ENCODE data around the gene FHIT.

Gene FHIT

DNA sequence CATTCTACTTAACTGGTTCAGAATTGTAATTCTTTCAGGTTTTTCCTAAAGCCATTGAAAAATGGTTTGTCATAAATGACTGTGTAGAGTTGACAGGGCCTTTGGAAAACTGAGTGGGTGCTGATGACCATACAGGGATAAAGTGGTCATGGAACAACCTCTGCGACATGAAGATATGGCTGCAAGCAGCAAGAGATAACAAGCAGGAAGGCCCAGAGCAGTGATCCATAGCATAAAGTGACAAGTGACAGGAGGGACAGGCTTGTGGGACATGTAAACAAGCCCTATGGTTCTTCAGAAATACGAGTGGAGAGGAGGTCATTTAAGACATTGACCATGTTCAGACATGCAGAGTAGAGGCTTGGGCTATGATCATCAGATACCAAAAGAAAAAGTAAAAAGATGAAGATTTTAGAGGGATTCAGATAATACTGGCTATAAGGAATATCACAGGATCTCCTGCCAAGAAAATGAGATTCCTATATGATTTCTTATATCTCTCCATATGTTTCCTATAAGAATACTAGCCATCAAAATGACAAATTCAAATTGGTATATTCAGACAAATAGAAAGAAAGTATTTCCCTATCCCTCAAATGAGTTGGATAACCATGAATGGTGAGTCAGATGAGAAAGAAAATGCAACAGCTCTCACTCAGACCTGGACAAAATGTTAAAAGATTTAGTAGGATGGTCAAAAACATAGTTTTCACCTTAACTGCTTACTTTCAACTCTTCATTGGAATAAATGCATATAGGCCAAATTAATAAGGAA is 1373.8 kb downstream of the FHIT start:
- no peak for DNase-seq (ENCODE audit: low read depth)

DNA sequence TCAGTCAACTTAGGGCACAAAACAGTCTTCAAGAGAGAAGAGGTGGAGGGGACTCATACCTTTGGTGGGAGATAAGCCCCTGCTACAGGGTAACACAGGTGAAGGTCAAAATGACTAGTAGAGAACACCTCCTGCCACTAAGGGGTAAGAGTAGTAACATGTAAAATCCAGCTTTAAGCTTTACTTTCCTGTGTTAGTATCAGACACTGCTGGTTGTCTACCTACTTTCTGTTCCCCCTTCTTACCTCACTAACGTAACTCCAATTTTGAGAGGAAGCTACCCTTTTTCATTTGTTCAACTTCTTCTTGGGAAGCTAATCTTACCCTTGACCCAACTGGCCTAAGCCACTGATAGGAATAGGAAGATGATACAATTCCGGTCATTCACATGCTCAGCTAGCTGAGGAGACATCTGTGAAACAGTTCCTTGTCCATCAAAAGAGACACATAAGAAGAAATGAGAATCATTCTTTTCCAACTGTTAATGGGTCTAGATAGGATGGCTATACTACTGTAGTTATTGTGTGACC is 1374.7 kb downstream of the FHIT start:
- no peak for DNase-seq (ENCODE audit: low read depth)

DNA sequence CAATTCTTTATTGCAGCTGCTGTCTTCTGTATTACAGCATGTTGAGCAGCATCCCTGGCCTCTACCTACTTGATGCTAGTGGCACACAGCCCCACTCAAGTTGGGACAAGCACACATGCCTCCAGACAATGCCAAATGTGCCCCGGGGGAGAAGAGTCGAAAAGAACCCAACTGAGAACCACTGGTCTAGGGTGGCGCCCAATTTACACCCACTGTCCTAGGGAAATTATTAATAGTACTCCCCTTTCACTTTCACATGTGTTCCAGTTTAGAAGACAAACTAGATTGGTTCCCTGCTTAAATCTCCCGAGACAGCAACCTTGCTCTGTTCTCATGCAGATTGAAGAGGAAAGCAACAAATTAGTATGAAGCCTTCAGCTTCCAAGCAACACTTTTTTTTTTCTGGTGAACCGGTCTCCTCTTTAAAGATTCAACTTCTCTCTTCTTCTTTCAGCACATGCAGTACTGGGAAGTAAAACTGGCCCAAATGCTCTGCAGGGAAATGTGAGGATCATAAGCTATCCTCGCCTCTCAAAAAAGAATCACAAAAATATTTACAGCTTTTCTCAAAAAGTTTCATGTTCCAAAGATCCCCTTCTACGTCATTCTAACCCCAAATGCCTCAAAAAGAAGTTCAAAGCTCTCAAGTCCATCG is 1377.5 kb downstream of the FHIT start:
- no peak for DNase-seq (ENCODE audit: low read depth)

DNA sequence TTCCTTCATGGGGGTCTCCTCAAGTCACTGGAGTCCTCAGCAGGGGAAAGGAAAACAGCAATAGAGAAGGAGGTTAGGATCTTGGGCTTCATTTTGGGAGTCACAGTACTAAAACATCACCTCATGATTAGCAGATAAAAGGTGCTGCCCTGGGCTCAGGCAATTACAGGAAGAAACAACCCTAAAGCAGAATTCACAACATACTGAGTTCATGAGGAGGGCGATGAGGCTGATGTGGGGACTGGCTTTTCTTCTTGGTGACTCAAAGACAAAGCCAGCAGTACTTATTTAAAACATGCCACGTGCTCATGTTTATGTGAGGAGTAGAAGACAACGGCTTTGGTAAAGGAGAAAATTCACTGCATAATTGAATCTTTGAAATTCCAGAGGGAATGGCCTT is 1379.1 kb downstream of the FHIT start:
- DNase-seq (ENCODE audit: low read depth): no peak

DNA sequence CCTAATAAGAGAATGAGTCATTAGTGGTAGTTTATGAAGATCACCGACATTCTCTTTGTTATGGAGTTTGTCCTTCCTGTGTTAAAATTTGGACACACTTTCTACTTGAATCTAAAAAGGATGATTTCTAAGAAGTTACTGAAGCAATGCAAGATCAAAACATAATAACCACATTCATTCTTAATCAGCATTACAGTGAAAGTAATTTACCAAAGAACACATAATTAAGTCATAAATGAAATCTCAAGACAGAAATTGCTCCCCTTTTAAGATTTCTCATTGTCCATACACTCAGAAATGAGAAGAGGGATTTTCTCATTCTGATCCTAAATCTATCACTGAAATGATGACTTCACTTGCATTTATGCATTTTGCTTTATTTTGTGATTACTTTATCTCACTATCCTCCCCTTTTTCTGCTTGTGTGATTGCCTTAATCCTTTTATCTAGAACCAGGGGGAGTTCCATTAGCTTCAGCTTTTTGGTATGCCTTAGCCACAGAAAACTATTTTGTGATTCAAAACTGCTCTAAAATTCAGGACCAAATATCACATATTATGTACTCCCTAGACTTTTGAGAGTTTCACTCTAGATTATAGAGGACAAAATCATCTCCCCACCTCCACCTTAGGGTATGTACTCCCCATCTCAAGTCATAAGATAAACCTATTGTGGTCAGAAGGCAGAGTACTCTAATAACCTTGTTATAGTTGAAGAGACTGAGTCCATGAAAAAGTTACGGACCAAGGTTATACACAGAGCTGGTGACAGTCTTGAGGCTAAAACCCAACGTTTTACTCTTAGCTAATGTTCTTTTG is 1383.9 kb downstream of the FHIT start:
- no peak for DNase-seq (ENCODE audit: low read depth)

DNA sequence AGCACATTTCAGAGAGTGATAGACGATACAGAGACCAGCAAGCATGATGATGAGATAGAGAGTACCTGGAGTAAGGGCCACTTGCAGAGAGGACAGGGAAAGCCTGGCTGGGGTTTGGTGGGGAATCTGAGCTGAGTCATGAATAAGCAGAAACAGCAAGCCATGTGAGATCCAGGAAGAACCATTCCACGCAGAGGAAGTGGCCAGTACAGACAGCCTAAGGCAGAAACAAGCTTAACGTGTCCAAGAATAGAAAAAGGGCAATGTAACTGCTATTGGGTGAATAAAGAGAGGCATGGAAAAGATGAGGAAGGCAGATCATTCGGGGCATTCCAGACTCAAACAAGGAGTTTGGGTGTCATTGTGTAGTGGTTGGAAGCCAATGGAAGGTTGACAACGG is 1385.2 kb downstream of the FHIT start:
- no peak for DNase-seq (ENCODE audit: low read depth)

DNA sequence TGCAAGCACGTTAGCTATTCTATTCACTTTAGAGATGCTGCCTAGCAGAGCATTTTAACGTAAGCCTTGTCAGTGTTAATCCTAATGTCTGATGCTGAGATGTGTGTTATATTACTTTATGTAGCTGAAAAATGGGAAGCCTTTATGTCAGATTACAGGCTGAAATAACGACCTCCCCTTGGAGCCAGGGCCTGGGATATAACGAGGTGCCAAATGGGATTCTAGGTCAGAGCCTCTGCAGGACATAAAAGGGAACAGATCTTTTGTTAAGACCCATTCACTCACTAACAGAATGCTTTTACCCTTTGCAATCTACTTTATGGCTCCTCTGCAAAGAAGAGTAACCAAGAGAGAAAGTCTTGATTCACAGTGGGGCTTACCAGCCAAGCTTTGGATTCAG is 1385.9 kb downstream of the FHIT start:
- DNase-seq (ENCODE audit: low read depth): no peak

DNA sequence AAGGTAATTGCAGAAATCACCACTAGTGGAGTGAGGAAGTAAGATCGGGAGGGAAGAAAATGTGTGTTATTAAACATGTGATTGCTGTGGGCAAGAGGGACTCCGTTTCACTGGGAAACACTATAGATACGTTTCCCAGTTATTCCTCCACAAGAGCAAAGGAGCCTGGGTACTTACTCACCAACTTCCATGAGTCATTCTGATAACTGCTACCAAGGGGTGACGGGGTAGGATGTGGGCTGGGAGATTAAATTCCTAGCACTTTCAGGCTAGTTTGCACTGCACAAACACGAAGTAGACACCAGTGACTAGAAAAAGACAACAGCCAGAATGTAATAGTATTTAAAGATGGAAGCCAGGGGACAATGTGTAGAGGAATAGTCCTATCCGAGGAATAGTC is 1388.6 kb downstream of the FHIT start:
- DNase-seq (ENCODE audit: low read depth): peak; percentile 81

DNA sequence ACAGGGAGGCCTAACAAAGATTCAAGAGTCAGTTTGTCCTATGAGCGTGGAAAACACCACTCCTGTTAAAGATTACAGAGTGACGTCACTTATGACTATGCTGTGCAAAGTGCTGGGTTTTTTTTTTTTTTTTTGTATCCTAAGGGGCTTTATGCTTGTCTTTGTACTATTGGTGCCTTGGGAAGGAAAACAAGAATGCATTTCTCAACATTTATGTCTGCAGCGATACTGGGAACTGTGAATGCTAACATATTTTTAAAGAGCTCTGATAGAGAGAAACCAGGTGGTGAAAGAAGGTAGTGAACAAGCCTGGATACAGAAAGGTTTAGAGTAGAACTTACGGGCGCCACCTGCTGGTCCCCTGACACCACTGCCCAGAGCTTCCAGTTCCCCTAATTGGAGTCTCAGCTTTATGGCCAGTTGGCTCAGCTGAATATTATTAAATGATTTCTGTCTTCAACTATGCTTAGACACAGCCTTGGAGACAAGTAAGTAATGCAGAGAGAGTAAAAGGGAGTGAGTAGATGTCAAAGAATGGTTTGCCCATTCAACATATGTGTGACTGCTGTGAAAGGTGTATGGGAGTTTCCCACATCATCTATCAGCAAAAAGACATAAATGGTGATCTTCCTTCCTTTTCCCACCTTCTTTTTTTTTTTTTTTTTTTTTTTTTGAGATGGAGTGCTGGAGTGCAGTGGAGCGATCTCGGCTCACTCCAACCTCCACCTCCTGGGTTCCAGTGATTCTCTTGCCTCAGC is 1393.5 kb downstream of the FHIT start:
- peak; percentile 80 for DNase-seq (ENCODE audit: low read depth)

DNA sequence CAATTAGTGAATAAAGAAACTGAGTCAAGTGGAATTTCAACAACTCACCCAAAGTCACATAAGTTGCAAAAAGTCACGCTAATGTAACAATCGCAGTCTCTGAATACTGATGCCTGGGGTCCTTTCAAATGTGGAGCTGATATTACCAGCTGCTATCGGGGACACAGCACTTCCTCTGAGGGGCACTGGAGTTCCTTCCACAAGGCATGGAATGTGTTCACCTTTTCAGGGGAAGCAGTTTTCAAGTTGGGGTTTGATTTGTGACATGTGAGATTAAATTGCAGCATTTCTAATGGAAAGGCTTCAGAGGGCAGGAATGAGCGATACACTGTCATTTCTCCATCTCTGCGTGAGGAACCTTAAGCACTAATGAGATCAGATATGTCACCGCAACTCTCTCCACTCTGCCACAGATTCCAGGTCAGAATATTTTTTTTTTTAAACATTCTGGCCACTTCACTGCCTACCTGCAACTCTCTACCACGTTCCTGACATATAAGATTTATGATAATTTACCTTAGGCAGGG is 1394.3 kb downstream of the FHIT start:
- DNase-seq (ENCODE audit: low read depth): no peak

DNA sequence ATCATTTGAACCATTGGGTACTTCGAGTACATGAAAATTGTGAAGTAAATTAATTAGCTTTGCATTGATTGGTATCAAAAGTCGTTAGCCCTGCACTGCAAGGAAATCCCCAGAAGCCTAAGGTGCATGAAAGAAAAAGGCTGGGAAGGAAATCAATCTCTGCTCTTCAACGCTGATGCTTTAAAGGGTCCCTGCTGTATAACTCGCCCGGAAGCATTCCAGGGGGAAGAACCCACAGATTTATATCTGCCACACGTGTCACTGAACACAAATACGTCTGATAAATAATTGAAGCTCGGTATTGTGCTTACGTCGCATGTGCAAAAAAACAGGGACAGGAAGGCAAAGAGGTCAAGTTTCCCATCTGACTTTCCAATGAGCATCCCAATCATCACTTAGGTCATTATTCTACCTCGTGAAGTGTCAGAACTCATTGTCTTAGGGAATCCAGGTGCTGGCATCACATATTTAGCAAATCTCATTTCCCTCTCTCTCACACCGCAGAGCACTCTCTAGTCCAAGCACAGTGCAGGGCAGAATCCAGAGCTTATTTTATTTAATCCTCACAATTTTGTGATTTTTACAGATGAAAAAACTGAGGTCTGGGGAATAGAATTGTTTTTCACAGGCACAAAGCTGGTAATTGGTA is 1397.1 kb downstream of the FHIT start:
- no peak for DNase-seq (ENCODE audit: low read depth)

DNA sequence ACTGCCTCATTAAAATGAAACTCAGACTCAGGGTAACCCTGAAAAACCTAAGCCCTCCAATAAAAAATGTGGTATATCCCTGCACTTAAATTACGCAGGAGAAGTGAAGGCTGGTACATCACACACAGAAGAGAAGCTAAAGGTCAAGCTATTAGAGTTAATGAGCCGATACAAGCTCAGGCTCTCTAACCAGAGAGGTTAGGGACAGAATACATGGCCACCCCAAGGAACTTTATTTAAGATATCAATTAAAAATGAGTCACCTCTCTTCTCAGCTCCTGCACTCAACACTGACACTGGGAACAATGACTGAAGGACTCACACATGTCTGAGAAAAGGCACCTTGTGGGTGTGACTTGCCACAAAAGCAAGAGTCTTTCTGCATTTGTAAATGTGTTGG is 1400.8 kb downstream of the FHIT start:
- DNase-seq (ENCODE audit: low read depth): no peak

DNA sequence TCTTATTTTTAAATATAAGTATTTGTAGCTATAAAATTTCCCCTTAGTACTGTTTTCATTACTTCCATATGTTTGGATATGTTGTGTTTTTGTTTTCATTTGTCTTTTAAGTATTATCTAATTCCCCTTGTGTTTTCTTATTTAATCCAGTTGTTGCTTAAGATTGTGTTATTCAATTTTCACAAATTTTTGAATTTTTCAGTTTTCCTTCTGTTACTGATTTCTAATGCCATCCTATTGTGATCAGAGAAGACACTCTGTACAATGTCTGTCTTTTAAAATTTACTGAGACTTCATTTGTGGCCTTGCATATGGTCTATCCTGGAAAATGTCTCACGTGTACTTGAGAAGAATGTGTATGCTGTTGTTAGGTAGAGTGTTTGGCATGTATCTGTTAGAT is 1405.9 kb downstream of the FHIT start:
- DNase-seq (ENCODE audit: low read depth): no peak

DNA sequence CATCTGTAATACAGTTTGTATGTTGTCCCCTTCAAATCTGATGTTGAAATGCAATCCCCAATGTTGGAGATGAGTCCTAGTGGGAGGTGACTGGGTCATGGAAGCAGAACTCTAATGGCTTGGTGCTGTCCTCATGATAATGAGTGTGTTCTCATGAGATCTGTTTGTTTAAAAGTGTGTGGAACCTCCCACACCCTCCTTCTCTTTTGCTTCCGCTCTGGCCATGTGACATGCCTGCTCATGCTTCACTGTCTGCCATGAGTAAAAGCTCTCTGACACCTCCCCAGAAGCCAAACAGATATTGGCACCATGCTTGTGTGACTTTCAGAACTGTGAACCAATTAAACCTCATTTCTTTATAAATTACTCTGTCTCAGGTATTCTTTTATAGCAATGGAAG is 1407.4 kb downstream of the FHIT start:
- DNase-seq (ENCODE audit: low read depth): no peak

DNA sequence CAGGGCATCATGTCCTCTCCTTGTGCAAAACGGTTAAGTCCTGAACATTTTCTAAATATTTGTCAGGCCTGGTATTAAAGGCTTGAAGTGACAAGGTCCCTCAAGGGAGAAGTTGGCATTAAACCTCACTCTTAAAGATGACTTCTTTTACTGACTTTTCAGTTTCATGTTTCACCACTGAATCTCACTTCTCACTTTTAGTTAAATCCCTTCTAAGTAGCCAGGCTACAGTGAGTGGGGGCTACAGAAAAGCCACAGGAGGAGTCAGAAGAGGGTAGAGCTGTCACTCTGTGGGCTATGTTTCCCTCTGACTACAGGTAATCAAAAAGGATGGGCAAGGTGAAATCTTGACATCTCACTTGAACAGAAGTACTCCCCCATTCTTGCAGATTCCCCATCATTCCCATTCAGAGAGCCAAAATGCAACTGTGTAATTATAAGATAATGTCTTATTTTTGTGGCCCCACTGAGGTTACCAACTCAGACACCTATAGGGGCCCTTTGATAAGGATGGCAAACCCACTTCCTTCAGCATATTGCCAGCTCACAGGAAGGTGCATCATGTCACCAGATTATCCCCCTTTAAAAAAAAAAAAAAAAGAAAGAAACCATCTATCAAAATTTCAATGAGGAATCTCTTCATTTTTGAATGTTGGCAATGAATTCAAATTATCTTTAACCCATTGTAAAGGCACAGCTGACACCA is 1411.3 kb downstream of the FHIT start:
- DNase-seq (ENCODE audit: low read depth): no peak

DNA sequence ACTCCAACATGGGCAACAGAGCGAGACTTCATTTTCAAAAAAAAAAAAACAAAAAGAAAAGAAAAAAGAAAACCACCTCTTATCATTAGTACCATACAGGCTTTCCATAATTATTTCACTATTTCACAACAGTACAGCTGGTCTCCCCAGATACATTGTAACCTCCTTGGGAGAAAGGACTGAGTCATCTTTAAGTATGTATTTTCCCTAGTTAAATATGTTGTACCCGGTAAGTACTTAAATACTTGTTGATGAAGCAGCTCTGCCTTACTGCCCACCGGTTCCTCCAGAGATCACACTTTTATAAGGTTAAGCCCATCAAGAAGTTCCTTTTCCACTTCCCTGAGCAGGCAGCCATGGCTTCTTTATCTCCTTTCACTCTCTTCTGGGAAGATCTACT is 1412.0 kb downstream of the FHIT start:
- no peak for DNase-seq (ENCODE audit: low read depth)

DNA sequence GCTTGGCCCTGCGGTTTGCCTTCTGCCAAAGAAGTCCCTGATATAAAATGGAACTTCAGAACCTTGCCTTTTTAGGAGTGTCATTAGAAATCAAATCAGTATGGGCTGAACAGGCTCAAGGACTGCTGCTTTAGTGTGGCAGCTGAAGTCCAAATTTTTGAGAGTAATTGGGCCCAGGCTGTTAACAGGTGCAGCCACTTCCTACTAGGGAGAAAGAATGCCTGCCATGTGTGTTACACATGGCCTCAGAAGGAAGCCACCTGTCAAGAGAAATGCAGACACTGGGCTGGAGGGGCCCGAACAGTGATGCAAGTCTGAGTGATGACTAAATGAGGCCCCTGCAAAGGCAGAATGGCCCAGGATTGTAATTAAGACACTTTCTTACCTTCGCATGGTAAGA is 1414.7 kb downstream of the FHIT start:
- DNase-seq (ENCODE audit: low read depth): no peak

DNA sequence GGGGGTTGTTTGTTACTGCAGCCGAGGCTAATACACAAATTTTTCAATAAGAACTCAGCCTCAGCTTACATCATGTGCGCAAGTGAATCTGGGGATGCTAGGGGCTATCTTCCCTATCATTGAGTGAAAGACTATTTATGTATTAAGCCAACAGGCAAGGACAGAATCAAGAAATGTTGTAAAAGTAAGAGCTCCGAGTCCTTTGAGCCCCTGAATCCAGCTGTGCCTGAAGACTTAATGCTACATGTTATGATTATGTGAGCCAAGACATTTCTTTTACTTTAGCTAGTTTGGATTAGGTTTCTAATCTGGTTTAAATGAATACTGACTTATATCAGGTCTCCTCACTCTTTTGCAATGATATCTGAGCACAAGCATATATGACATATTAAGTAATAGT is 1418.5 kb downstream of the FHIT start:
- no peak for DNase-seq (ENCODE audit: low read depth)

DNA sequence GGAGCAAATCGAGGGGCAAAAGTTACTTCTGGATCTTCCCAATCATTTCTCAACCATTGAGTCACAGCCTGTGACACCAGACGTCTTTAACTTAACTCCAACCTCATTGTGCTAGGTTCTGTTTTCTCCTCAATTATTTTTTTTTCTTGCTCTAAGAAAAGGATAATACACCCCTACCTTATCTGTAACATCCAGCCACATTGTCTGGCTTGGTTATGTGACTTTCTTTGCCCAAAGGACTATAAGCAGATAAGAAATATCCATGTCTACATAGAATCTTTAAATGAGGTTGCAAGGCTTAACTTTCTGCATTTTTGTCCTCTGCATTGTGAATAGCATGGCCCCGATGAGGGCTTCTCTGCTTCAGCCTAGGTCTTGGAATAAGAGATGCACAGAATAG is 1419.0 kb downstream of the FHIT start:
- no peak for DNase-seq (ENCODE audit: low read depth)

DNA sequence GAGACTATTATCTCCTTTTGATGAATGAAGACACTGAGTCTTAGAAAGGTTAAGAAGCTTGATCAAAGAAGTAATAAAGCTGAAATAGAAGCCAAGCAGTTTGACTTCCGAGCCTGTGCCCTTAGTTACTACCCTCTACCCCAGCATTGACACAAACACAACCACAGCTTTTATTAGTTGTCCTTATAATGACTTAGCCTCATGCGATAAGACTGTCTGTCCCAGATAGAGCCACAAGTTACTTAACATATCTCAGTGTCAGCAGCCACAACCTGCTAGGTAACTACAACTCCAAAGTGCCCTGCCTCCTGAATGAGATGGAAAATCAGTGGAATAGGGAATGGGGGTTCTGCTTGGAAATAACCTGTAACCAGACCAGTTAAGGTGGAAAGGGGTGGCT is 1419.9 kb downstream of the FHIT start:
- DNase-seq (ENCODE audit: low read depth): no peak

DNA sequence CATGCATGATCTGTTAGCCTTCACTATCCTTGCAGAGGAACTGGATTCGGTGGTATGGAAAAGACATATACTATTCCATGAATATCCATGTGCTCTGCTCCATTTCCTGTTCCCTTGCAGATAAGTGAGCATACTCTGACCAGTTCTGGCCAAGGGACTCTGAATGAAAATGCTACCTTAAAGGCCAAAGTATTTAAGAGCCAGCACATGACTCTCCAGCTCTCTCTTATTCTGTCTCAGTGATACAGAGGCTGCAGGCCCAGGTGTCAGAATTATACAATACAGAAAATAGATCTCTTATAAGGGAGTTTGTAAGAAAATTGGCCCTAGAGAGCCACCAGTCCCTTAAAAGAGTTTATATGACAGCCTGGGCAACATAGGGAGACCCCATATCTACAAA is 1421.7 kb downstream of the FHIT start:
- no peak for DNase-seq (ENCODE audit: low read depth)

All from HS-27A (cell line).